Measurements from ENCODE around the gene TRIM29. TPM values are rescaled to one million over a fixed set of nuclear protein-coding genes. Genes with fewer than 3 reads are reported as not detected.
"Not testable (repeated sequence)": the region's sequence is repeated elsewhere in the genome, so short reads cannot be mapped to it uniquely, and the experiment has no call there.

The TRIM29 gene
- total RNA-seq, 1 donor from 2014 or later = 1.1 TPM

DNA sequence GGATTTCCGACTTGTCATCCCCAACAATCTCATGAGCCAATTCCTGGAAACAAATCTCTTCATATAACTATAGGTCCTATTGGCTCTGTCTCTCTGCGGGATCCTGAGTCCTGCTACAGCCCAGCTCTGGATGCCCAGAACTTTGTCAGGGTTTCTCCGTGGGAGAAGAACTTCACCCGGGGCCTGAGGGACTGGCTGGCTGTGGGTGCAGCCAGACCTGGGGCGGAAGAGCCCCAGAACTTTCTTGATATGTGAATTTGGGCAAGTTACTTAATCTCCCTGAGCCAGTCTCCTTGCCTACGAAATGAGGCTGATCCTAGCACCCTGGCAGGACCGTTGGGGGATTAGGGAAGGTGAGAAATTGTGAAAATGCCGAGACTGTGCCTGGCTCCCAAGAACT lies 6.6 kb upstream of the TRIM29 start:
- H3K27me3 Mint-ChIP-seq (ENCODE audit: low read depth, unreplicated experiment) = peaks cover 86% of the 10 kb centered on the region
- Histone ChIP-seq H3K4me1 (ENCODE audit: insufficient read depth, low read length) (no peaks in the 10 kb centered on the region), H3K27ac (ENCODE audit: low read depth, low read length) (no peak overlapping the region), H3K79me2 (ENCODE audit: insufficient read depth, low read length) (no peaks in the 10 kb centered on the region), H3K9ac (ENCODE audit: low read length) (no peak overlapping the region), H4K20me1 (ENCODE audit: insufficient read depth, low read length) (no peaks in the 10 kb centered on the region), H3K4me2 (ENCODE audit: low read length) (no peak overlapping the region), H3K27me3 (ENCODE audit: insufficient read depth, low read length) (peaks cover 41% of the 10 kb centered on the region), H3K4me3 (ENCODE audit: insufficient read depth, low read depth, low read length) (no peak overlapping the region), H2AFZ (ENCODE audit: low read depth, low read length) (no peak overlapping the region), H3K36me3 (ENCODE audit: insufficient read depth, low read length) (no peaks in the 10 kb centered on the region), H3K9me3 (ENCODE audit: insufficient read depth, low read depth, low read length) (no peaks in the 10 kb centered on the region)
- no peak for DNase-seq (ENCODE audit: low read depth)
- no peak for FAIRE-seq
- no peak for TF ChIP-seq EZH2 (IDR thresholded peaks at IDR 0.05; ENCODE audit: insufficient read depth, low read length)
- TF ChIP-seq, protein P1, sequence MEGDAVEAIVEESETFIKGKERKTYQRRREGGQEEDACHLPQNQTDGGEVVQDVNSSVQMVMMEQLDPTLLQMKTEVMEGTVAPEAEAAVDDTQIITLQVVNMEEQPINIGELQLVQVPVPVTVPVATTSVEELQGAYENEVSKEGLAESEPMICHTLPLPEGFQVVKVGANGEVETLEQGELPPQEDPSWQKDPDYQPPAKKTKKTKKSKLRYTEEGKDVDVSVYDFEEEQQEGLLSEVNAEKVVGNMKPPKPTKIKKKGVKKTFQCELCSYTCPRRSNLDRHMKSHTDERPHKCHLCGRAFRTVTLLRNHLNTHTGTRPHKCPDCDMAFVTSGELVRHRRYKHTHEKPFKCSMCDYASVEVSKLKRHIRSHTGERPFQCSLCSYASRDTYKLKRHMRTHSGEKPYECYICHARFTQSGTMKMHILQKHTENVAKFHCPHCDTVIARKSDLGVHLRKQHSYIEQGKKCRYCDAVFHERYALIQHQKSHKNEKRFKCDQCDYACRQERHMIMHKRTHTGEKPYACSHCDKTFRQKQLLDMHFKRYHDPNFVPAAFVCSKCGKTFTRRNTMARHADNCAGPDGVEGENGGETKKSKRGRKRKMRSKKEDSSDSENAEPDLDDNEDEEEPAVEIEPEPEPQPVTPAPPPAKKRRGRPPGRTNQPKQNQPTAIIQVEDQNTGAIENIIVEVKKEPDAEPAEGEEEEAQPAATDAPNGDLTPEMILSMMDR (IDR thresholded peaks at IDR 0.05; ENCODE audit: insufficient read depth, low read depth, low read length) = no peak
- H3K27ac Mint-ChIP-seq (ENCODE audit: unreplicated experiment) = no peak overlapping the region
- no peaks in the 10 kb centered on the region for H3K4me1 Mint-ChIP-seq (ENCODE audit: low read depth, unreplicated experiment)
- H3K36me3 Mint-ChIP-seq (ENCODE audit: low read depth, unreplicated experiment) = no peaks in the 10 kb centered on the region
- no peaks in the 10 kb centered on the region for H3K9me3 Mint-ChIP-seq (ENCODE audit: unreplicated experiment)
- no peak overlapping the region for H3K4me3 Mint-ChIP-seq (ENCODE audit: unreplicated experiment)

DNA sequence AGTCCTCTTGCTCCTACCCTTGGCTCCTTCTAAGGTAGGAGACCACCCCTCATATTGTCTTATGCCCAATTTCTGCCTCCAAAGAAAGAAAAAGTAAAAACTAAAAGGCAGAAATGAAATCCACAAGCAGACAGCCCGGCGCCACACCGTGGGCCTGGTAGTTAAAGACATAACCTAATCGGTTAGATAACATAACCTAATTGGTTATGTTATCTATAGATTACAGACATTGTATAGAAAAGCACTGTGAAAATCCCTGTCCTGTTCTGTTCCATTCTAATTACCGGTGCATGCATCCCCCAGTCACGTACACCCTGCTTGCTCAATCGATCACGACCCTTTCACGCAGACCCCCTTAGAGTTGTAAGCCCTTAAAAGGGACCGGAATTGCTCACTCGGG lies 5.6 kb upstream of the TRIM29 start:
- not testable (repeated sequence) for H3K9me3 Mint-ChIP-seq (ENCODE audit: unreplicated experiment); H3K4me3 ChIP-seq (ENCODE audit: insufficient read depth, low read depth, low read length); H3K27ac Mint-ChIP-seq (ENCODE audit: unreplicated experiment); H3K4me1 ChIP-seq (ENCODE audit: insufficient read depth, low read length); H3K27ac ChIP-seq (ENCODE audit: low read depth, low read length); H3K4me3 Mint-ChIP-seq (ENCODE audit: unreplicated experiment); H3K9me3 ChIP-seq (ENCODE audit: insufficient read depth, low read depth, low read length); FAIRE-seq; H3K79me2 ChIP-seq (ENCODE audit: insufficient read depth, low read length); H2AFZ ChIP-seq (ENCODE audit: low read depth, low read length); H3K36me3 ChIP-seq (ENCODE audit: insufficient read depth, low read length); H3K9ac ChIP-seq (ENCODE audit: low read length); H3K36me3 Mint-ChIP-seq (ENCODE audit: low read depth, unreplicated experiment); H4K20me1 ChIP-seq (ENCODE audit: insufficient read depth, low read length); DNase-seq (ENCODE audit: low read depth); H3K4me2 ChIP-seq (ENCODE audit: low read length); H3K4me1 Mint-ChIP-seq (ENCODE audit: low read depth, unreplicated experiment)
- H3K27me3 Mint-ChIP-seq (ENCODE audit: low read depth, unreplicated experiment) = peaks cover 91% of the 10 kb centered on the region
- H3K27me3 ChIP-seq (ENCODE audit: insufficient read depth, low read length) = peaks cover 43% of the 10 kb centered on the region

- Histone ChIP-seq H3K4me1 (ENCODE audit: insufficient read depth, low read length) (no peaks in the 10 kb centered on the region), H3K27ac (ENCODE audit: low read depth, low read length) (no peak overlapping the region), H3K4me2 (ENCODE audit: low read length) (no peak overlapping the region), H3K27me3 (ENCODE audit: insufficient read depth, low read length) (peaks cover 36% of the 10 kb centered on the region), H3K9ac (ENCODE audit: low read length) (no peak overlapping the region), H2AFZ (ENCODE audit: low read depth, low read length) (no peak overlapping the region), H3K9me3 (ENCODE audit: insufficient read depth, low read depth, low read length) (no peaks in the 10 kb centered on the region), H3K36me3 (ENCODE audit: insufficient read depth, low read length) (no peaks in the 10 kb centered on the region), H3K79me2 (ENCODE audit: insufficient read depth, low read length) (no peaks in the 10 kb centered on the region), H4K20me1 (ENCODE audit: insufficient read depth, low read length) (no peaks in the 10 kb centered on the region), H3K4me3 (ENCODE audit: insufficient read depth, low read depth, low read length) (no peak overlapping the region)
- no peaks in the 10 kb centered on the region for H3K9me3 Mint-ChIP-seq (ENCODE audit: unreplicated experiment)
- H3K27me3 Mint-ChIP-seq (ENCODE audit: low read depth, unreplicated experiment) = peaks cover 86% of the 10 kb centered on the region
- no peaks in the 10 kb centered on the region for H3K36me3 Mint-ChIP-seq (ENCODE audit: low read depth, unreplicated experiment)
- H3K4me3 Mint-ChIP-seq (ENCODE audit: unreplicated experiment) = no peak overlapping the region
- H3K27ac Mint-ChIP-seq (ENCODE audit: unreplicated experiment) = no peak overlapping the region
- no peak for FAIRE-seq
- no peaks in the 10 kb centered on the region for H3K4me1 Mint-ChIP-seq (ENCODE audit: low read depth, unreplicated experiment)
- TF ChIP-seq, protein P1 (IDR thresholded peaks at IDR 0.05; ENCODE audit: insufficient read depth, low read depth, low read length) = no peak
- no peak for TF ChIP-seq EZH2 (IDR thresholded peaks at IDR 0.05; ENCODE audit: insufficient read depth, low read length)
- DNase-seq (ENCODE audit: low read depth) = no peak
Measured at GRCh38 chr11:120142441-120143100, 4.7 kb upstream of the TRIM29 start.
